BLaER1 (cell line): ENCODE data around the gene CHST10.

Experiments
- H3K27ac ChIP-seq: shearing (Covaris generic); formaldehyde crosslinking; 2 replicates; pipeline ENCODE4 v1.8.1; 2022
- H3K27me3 ChIP-seq: shearing (Covaris generic); formaldehyde crosslinking; 2 replicates; pipeline ENCODE4 v1.8.1; 2022
- H3K36me3 ChIP-seq: shearing (Covaris generic); formaldehyde crosslinking; 2 replicates; pipeline ENCODE4 v1.8.1; 2022
- H3K4me1 ChIP-seq: shearing (Covaris generic); formaldehyde crosslinking; 2 replicates; pipeline ENCODE4 v1.8.1; 2022
- H3K4me2 ChIP-seq: shearing (Covaris generic); formaldehyde crosslinking; 2 replicates; pipeline ENCODE4 v1.8.1; 2022
- H3K4me3 ChIP-seq: shearing (Covaris generic); formaldehyde crosslinking; 2 replicates; pipeline ENCODE4 v1.8.1; 2022
- H3K9ac ChIP-seq: shearing (Covaris generic); formaldehyde crosslinking; 2 replicates; pipeline ENCODE4 v1.8.1; 2022
- H3K9me3 ChIP-seq: shearing (Covaris generic); formaldehyde crosslinking; 2 replicates; pipeline ENCODE4 v1.8.1; 2022
- H4K20me1 ChIP-seq: shearing (Covaris generic); formaldehyde crosslinking; 2 replicates; pipeline ENCODE4 v1.8.1; 2022
- Cebpa-rat ChIP-seq: shearing (Covaris generic); IDR thresholded peaks from 2 replicates; pipeline ENCODE4 v1.8.1; 2022

The CHST10 gene

GRCh38 chr2:100408104-100408503 is 9.4 kb downstream of the CHST10 start:
- Histone ChIP-seq H3K36me3 (peaks cover 86% of the 10 kb centered on the region), H3K27me3 (no peaks in the 10 kb centered on the region), H3K9ac (no peak overlapping the region), H3K27ac (no peak overlapping the region), H4K20me1 (peaks cover 18% of the 10 kb centered on the region), H3K4me2 (no peak overlapping the region), H3K4me1 (no peaks in the 10 kb centered on the region), H3K4me3 (no peak overlapping the region), H3K9me3 (no peaks in the 10 kb centered on the region)
- TF ChIP-seq Cebpa-rat, result no peak

GRCh38 chr2:100407563-100407962 is 9.9 kb downstream of the CHST10 start:
- Histone ChIP-seq H3K36me3 (peaks cover 84% of the 10 kb centered on the region), H3K4me2 (no peak overlapping the region), H3K9me3 (no peaks in the 10 kb centered on the region)

GRCh38 chr2:100407073-100407472 is 10.4 kb downstream of the CHST10 start:
- Histone ChIP-seq H3K4me1 (no peaks in the 10 kb centered on the region), H3K4me3 (no peak overlapping the region), H3K27ac (no peak overlapping the region), H3K9me3 (no peaks in the 10 kb centered on the region), H4K20me1 (peaks cover 18% of the 10 kb centered on the region), H3K9ac (no peak overlapping the region), H3K27me3 (no peaks in the 10 kb centered on the region), H3K36me3 (peaks cover 84% of the 10 kb centered on the region), H3K4me2 (no peak overlapping the region)
- TF ChIP-seq Cebpa-rat, result no peak

More at GRCh38 chr2:100407563-100407962, 9.9 kb downstream of the CHST10 start:
- H3K4me3 ChIP-seq, result no peak overlapping the region
- no peak overlapping the region for H3K9ac ChIP-seq
- no peaks in the 10 kb centered on the region for H3K4me1 ChIP-seq
- TF ChIP-seq Cebpa-rat, result no peak
- no peaks in the 10 kb centered on the region for H3K27me3 ChIP-seq
- peaks cover 18% of the 10 kb centered on the region for H4K20me1 ChIP-seq
- H3K27ac ChIP-seq, result no peak overlapping the region

GRCh38 chr2:100406120-100406508 is 11.4 kb downstream of the CHST10 start:
- H3K27me3 ChIP-seq, result no peaks in the 10 kb centered on the region
- peaks cover 84% of the 10 kb centered on the region for H3K36me3 ChIP-seq
- TF ChIP-seq Cebpa-rat, result no peak
- no peak overlapping the region for H3K4me3 ChIP-seq
- no peaks in the 10 kb centered on the region for H3K9me3 ChIP-seq
- H3K9ac ChIP-seq, result no peak overlapping the region
- no peak overlapping the region for H3K27ac ChIP-seq
- no peaks in the 10 kb centered on the region for H3K4me1 ChIP-seq
- peaks cover 18% of the 10 kb centered on the region for H4K20me1 ChIP-seq
- no peak overlapping the region for H3K4me2 ChIP-seq

- TF ChIP-seq Cebpa-rat, result no peak
- peaks cover 89% of the 10 kb centered on the region for H3K36me3 ChIP-seq
These were observed 11.9 kb downstream of the CHST10 start for GRCh38 chr2:100405403-100406119.

GRCh38 chr2:100404411-100404810 is 13.1 kb downstream of the CHST10 start:
- H3K36me3 ChIP-seq, result peaks cover 90% of the 10 kb centered on the region
- no peaks in the 10 kb centered on the region for H3K9me3 ChIP-seq
- no peaks in the 10 kb centered on the region for H3K27me3 ChIP-seq
- H3K4me1 ChIP-seq, result peaks cover 6% of the 10 kb centered on the region
- no peak overlapping the region for H3K27ac ChIP-seq
- H3K4me3 ChIP-seq, result no peak overlapping the region
- H3K9ac ChIP-seq, result no peak overlapping the region
- no peak for TF ChIP-seq Cebpa-rat
- H4K20me1 ChIP-seq, result peaks cover 8% of the 10 kb centered on the region
- no peak overlapping the region for H3K4me2 ChIP-seq

More at GRCh38 chr2:100405403-100406119, 11.9 kb downstream of the CHST10 start:
- no peaks in the 10 kb centered on the region for H3K27me3 ChIP-seq
- no peak overlapping the region for H3K4me3 ChIP-seq
- H3K9ac ChIP-seq, result no peak overlapping the region
- H3K27ac ChIP-seq, result no peak overlapping the region
- H3K9me3 ChIP-seq, result no peaks in the 10 kb centered on the region
- peaks cover 18% of the 10 kb centered on the region for H4K20me1 ChIP-seq
- no peaks in the 10 kb centered on the region for H3K4me1 ChIP-seq
- H3K4me2 ChIP-seq, result no peak overlapping the region

GRCh38 chr2:100403722-100404121 is 13.7 kb downstream of the CHST10 start:
- no peak overlapping the region for H3K9ac ChIP-seq
- H3K27ac ChIP-seq, result no peak overlapping the region
- H3K36me3 ChIP-seq, result peaks cover 86% of the 10 kb centered on the region
- H3K9me3 ChIP-seq, result no peaks in the 10 kb centered on the region
- H3K4me3 ChIP-seq, result no peak overlapping the region
- H3K4me2 ChIP-seq, result no peak overlapping the region
- peaks cover 9% of the 10 kb centered on the region for H3K4me1 ChIP-seq
- no peaks in the 10 kb centered on the region for H3K27me3 ChIP-seq
- peaks cover 5% of the 10 kb centered on the region for H4K20me1 ChIP-seq
- no peak for TF ChIP-seq Cebpa-rat

GRCh38 chr2:100401268-100401667 is 16.2 kb downstream of the CHST10 start:
- H3K9me3 ChIP-seq, result no peaks in the 10 kb centered on the region
- H4K20me1 ChIP-seq, result no peaks in the 10 kb centered on the region
- H3K4me3 ChIP-seq, result no peak overlapping the region
- no peak overlapping the region for H3K4me2 ChIP-seq
- H3K36me3 ChIP-seq, result peaks cover 82% of the 10 kb centered on the region
- H3K9ac ChIP-seq, result no peak overlapping the region
- peaks cover 9% of the 10 kb centered on the region for H3K4me1 ChIP-seq
- no peaks in the 10 kb centered on the region for H3K27me3 ChIP-seq
- no peak overlapping the region for H3K27ac ChIP-seq
- TF ChIP-seq Cebpa-rat, result no peak

GRCh38 chr2:100399714-100400113 is 17.8 kb downstream of the CHST10 start:
- Histone ChIP-seq H4K20me1 (no peaks in the 10 kb centered on the region), H3K9ac (no peak overlapping the region), H3K4me2 (peak overlapping the region; percentile 53), H3K4me3 (no peak overlapping the region), H3K27me3 (no peaks in the 10 kb centered on the region), H3K4me1 (peaks cover 13% of the 10 kb centered on the region), H3K36me3 (peaks cover 80% of the 10 kb centered on the region), H3K9me3 (no peaks in the 10 kb centered on the region), H3K27ac (peak overlapping the region; percentile 38; the same call in 1 of the 2 replicates)
- TF ChIP-seq Cebpa-rat, result no peak

GRCh38 chr2:100397976-100398375 is 19.5 kb downstream of the CHST10 start:
- Histone ChIP-seq H3K9ac (no peak overlapping the region), H4K20me1 (no peaks in the 10 kb centered on the region), H3K4me3 (no peak overlapping the region), H3K27ac (no peak overlapping the region), H3K9me3 (no peaks in the 10 kb centered on the region), H3K4me1 (peaks cover 26% of the 10 kb centered on the region), H3K4me2 (no peak overlapping the region), H3K27me3 (no peaks in the 10 kb centered on the region), H3K36me3 (peaks cover 70% of the 10 kb centered on the region)
- TF ChIP-seq Cebpa-rat, result no peak
